Transverse colon (tissue), 3 donors: Measurements from ENCODE around the gene SFN.

Experiments
- CTCF ChIP-seq, 5 experiments: fragments of 200-600 bp in 3 of 5; fragments of 450-650 bp in 2 of 5; sonication (generic) in 3 of 5; IDR thresholded peaks; 1 replicate in 2 of 5; 2 replicates in 3 of 5; pipeline ENCODE4 v1.5.1; 2016 to 2017; ENCODE audit warnings: antibody characterized with exemption in 5 of 5, inconsistent platforms in 3 of 5, mild to moderate bottlenecking in 2 of 5, moderate library complexity in 1 of 5
- EP300 ChIP-seq: sonication (generic); formaldehyde crosslinking; IDR thresholded peaks from one replicate; pipeline ENCODE4 v1.6.1; 2017; ENCODE audit warnings: antibody characterized with exemption, low read depth
- POLR2A ChIP-seq: fragments of 450-650 bp; IDR thresholded peaks from one replicate; pipeline ENCODE4 v1.6.1; 2016; ENCODE audit warnings: antibody characterized with exemption, mild to moderate bottlenecking, moderate library complexity

GRCh38 chr1:26879793-26880192 is 16.8 kb downstream of the SFN start:
- no peak for TF ChIP-seq CTCF (IDR thresholded peaks at IDR 0.05)
- no peak for TF ChIP-seq POLR2A
- TF ChIP-seq EP300, result no peak
